Spleen (tissue), 11 donors: ENCODE measurements around the gene DDRGK1. TPM values are rescaled to one million over a fixed set of nuclear protein-coding genes. Genes with fewer than 3 reads are reported as not detected.

Source experiments
- DNase-seq: peaks from one replicate; pipeline ENCODE4 v3.0.0-alpha.2; 2020
- H3K27ac ChIP-seq, 8 donors: fragments of 200-600 bp; sonication (generic) in 7 of 8; 1 replicate in 4 of 8; 2 replicates in 4 of 8; pipeline versions ENCODE4 v1.5.0 to v1.8.0; 2016 to 2021; ENCODE audit warnings: inconsistent platforms in 4 of 8, mild to moderate bottlenecking in 4 of 8, moderate library complexity in 1 of 8
- H3K27me3 ChIP-seq, 7 donors: fragments of 200-600 bp; sonication (generic) in 6 of 7; replicated peaks in 1 of 7; 1 replicate in 4 of 7; 2 replicates in 3 of 7; pipeline versions ENCODE4 v1.5.0 to v1.8.0; 2016 to 2021; ENCODE audit warnings: inconsistent platforms in 3 of 7, mild to moderate bottlenecking in 1 of 7
- H3K36me3 ChIP-seq, 6 donors: fragments of 200-600 bp; sonication (generic) in 5 of 6; 1 replicate in 4 of 6; 2 replicates in 2 of 6; pipeline versions ENCODE4 v1.5.0 to v1.8.0; 2016 to 2021; ENCODE audit warnings: inconsistent platforms in 2 of 6
- H3K4me1 ChIP-seq, 6 donors: fragments of 200-600 bp; sonication (generic) in 5 of 6; 1 replicate in 3 of 6; 2 replicates in 3 of 6; pipeline versions ENCODE4 v1.5.0 to v1.8.0; 2016 to 2021; ENCODE audit warnings: inconsistent platforms in 3 of 6
- H3K4me3 ChIP-seq, 8 donors: fragments of 200-600 bp; sonication (generic) in 7 of 8; 1 replicate in 4 of 8; 2 replicates in 4 of 8; pipeline versions ENCODE4 v1.5.0 to v1.8.0; 2016 to 2021; ENCODE audit warnings: inconsistent platforms in 4 of 8, mild to moderate bottlenecking in 4 of 8, moderate library complexity in 2 of 8
- H3K9me3 ChIP-seq, 8 donors: fragments of 200-600 bp; sonication (generic) in 7 of 8; 1 replicate in 4 of 8; 2 replicates in 4 of 8; pipeline versions ENCODE4 v1.5.0 to v1.8.0; 2016 to 2021; ENCODE audit warnings: inconsistent platforms in 4 of 8
- POLR2A ChIP-seq, 3 donors: fragments of 450-650 bp; IDR thresholded peaks; one replicate each; pipeline ENCODE4 v1.5.1; 2017; ENCODE audit warnings: antibody characterized with exemption in 3 of 3, mild to moderate bottlenecking in 1 of 3
- POLR2AphosphoS5 ChIP-seq, 3 donors: sonication (generic); formaldehyde crosslinking; IDR thresholded peaks; one replicate each; pipeline ENCODE4 v1.5.1; 2017; ENCODE audit warnings: antibody characterized with exemption in 3 of 3
- WGBS, 5 donors: extraction: QIAGEN DNeasy Blood & Tissue Kit in 3 of 5; methylation state at CpG; one replicate each; pipeline versions ENCODE4 v1.1.5 to v1.1.7; 2013 to 2018; 5-methylcytosine and 5-hydroxymethylcytosine counted together
- intact Hi-C: fragments of 100-400 bp; cut with DNase I; formaldehyde crosslinking; loops from one replicate; pipeline ENCODE4 v1.15.0; 2023; ENCODE audit warnings: low total_unique reads
- polyA plus RNA-seq, 3 donors: library from polyadenylated mRNA; stranded (reverse); fragments of 200-250 nt; gene quantifications; one replicate each; pipeline ENCODE4 v1.2.1, GENCODE V29; 2013
- total RNA-seq, 7 donors: library from RNA; depleted of rRNA in 3 of 7; stranded (reverse); fragments of >200 nt in 3 of 7; fragmentation: NEBNext Ultra II Directional in 4 of 7; extraction: Animal tissue kit (Norgen Biotek cat#: 25700) in 4 of 7; gene quantifications; one replicate each; pipeline versions ENCODE4 v1.1.0 to v1.2.1, GENCODE V29; 2016 to 2021
- TF ChIP-seq, protein P1 (sequence below), 11 experiments: fragments of 200-600 bp in 7 of 11; fragments of 450-650 bp in 4 of 11; sonication (generic) in 4 of 11; IDR thresholded peaks in 8 of 11; conservative IDR thresholded peaks in 3 of 11; 1 replicate in 7 of 11; 2 replicates in 4 of 11; pipeline versions ENCODE4 v1.4.0 to v1.8.0; 2016 to 2021; ENCODE audit warnings: antibody characterized with exemption in 11 of 11, inconsistent platforms in 4 of 11, mild to moderate bottlenecking in 1 of 11
- donor health status: healthy with polysubstance abuse.
- donor health status: DM: no; HTN: no; CAD: no; lungs with moderate emphysema.
- donor health status: DM: no; HTN: no; CAD: no.
- donor health status: Bipolar disorder and iron deficiency.
- donor health status: healthy.
- donor health status: DM: no; HTN: no; CAD: no.
- donor health status: DM: yes; HTN: yes; CAD: no.

Gene DDRGK1
- total and polyA plus RNA-seq, 10 donors: 25.6 to 53.7 (median 42.2) TPM

DNA sequence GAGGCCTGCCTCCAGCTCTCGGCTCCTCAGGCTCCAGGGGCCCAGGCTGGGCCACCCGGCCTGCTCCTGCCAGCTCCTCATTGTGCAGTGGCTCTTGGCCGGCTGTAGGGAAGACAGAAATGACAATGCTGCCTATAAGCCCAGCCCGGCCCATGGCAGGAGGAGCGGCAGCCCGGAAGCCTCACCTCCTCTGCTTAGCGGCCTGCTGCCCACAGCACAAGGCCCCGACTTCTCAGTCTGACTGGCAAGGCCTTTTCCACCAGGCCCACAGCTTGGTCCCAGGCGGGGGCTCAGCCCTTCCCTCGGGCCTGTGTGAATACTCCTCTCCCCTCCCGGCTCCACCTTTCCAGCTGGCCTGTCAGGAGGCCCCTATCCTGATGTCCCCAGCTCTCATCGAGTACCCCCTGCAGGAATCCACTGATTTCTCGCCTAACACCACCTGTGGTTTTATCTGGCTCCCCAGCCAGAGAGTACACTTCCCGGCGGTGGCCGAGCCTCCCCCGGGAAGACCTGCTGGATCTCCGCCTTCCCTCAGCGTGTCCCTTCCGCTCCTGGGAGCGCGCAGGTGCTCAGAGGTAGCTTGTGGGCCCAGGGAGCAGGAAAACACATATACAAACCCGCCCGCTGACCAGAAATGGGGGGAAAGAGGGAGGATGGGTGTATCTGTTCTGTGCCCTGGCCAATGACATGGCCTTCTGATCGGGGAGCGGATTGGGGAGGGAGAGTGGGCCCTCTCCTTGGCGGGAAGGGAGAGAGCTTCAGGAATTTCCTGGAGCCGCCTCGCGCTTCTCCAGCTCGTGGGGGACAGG, 963 bp downstream of the DDRGK1 start:
- WGBS, 5 donors: 15 to 21% (median 15%) methylated on average over 28 to 31 of the region's 31 CpGs
- no peaks in the 10 kb centered on the region for H3K9me3 ChIP-seq
- no peaks in the 10 kb centered on the region for H3K27me3 ChIP-seq
- peak overlapping the region; percentile 44 to 96 (median 88) for H3K4me3 ChIP-seq
- peaks cover 15 to 32% (median 21%) of the 10 kb centered on the region in 6 donors for H3K4me1 ChIP-seq
- intact Hi-C loops: no loop called here
- TF ChIP-seq POLR2AphosphoS5 (IDR thresholded peaks at IDR 0.05): peak in 1 of 3 donors; percentile 6
- TF ChIP-seq, protein P1, sequence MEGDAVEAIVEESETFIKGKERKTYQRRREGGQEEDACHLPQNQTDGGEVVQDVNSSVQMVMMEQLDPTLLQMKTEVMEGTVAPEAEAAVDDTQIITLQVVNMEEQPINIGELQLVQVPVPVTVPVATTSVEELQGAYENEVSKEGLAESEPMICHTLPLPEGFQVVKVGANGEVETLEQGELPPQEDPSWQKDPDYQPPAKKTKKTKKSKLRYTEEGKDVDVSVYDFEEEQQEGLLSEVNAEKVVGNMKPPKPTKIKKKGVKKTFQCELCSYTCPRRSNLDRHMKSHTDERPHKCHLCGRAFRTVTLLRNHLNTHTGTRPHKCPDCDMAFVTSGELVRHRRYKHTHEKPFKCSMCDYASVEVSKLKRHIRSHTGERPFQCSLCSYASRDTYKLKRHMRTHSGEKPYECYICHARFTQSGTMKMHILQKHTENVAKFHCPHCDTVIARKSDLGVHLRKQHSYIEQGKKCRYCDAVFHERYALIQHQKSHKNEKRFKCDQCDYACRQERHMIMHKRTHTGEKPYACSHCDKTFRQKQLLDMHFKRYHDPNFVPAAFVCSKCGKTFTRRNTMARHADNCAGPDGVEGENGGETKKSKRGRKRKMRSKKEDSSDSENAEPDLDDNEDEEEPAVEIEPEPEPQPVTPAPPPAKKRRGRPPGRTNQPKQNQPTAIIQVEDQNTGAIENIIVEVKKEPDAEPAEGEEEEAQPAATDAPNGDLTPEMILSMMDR (IDR thresholded peaks at IDR 0.05 in 8 of 11, conservative IDR thresholded peaks at IDR 0.05 in 3 of 11): no peak
- H3K27ac ChIP-seq: peak overlapping the region; percentile 70 to 95 (median 93)
- peak; percentile 83 for DNase-seq
- H3K36me3 ChIP-seq: peaks cover 0 to 43% (median 27%) of the 10 kb centered on the region in 6 donors

DNA sequence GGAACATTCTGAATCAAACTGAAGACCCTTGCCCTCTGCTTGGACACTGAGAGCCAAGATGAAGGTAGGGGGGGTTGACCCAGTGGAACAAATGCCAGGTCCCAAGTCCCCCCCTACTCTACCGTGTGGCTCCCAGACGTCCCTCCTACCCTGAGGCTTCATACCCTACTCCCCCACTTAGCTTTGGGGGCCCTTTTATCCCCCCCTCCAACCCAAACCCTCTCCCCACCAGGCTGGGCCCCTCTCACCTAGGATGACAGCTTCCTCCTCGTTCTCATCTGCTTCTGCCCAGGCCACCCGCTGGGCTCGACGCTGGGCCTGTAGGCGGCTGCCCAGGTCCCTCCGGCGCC, 1.5 kb downstream of the DDRGK1 start:
- TF ChIP-seq, protein P1 (IDR thresholded peaks at IDR 0.05 in 8 of 11, conservative IDR thresholded peaks at IDR 0.05 in 3 of 11): no peak
- Histone ChIP-seq H3K36me3 (peaks cover 0 to 49% (median 31%) of the 10 kb centered on the region in 6 donors), H3K27me3 (no peaks in the 10 kb centered on the region), H3K4me1 (peaks cover 12 to 26% (median 18%) of the 10 kb centered on the region in 6 donors), H3K9me3 (no peaks in the 10 kb centered on the region), H3K27ac (peak overlapping the region in 5 of 8 donors; percentile 6 to 95 (median 94)), H3K4me3 (peak overlapping the region in 7 of 8 donors; percentile 44 to 96 (median 87))
- intact Hi-C loops: no loop called here
- 68 to 81% (median 69%) methylated on average over 8 to 9 of the region's 9 CpGs for WGBS, 5 donors
- no peak for DNase-seq

DNA sequence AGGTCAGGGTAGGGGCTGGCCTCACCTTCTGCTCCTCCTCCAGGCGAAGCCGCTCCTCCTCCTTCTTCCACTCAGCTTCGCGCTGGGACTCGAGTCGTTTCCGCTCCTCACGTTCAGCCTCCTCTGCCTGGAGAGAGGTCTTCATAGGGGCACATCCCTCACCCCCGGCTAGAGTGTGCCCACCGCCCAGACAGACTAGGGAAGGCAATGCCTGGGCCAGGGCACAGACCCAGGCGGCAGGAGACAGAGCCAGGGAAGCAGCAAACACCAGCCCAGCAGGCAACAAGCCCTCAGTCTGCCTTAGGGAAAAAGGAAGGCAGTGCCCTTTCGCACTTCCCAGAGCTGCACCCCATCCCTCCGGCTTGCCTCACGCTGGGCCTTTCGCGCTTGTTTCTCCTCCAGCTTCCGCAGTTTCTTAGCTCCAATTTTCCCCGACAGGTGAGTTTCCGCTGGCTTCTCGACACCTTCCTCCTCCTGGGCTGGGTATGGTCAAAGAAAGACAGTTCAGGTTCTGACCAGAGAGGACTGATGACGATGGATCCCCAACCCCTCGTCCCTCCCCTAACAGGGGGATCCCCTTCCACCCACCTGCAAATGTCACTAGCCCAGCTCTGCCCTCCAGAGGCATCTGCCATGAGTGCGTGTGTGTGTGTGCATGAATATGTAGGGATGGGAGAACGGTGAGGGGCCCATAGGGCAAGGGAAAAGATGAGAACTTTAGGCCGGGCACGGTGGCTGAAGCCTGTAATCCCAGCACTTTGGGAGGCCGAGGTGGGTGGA, 4.3 kb downstream of the DDRGK1 start:
- H3K9me3 ChIP-seq: no peaks in the 10 kb centered on the region

More for the DNA sequence above, 4.3 kb downstream of the DDRGK1 start:
- peak; percentile 63 for DNase-seq
- Histone ChIP-seq H3K4me1 (peaks cover 12 to 24% (median 18%) of the 10 kb centered on the region in 6 donors), H3K4me3 (no peak overlapping the region), H3K27me3 (no peaks in the 10 kb centered on the region), H3K27ac (no peak overlapping the region), H3K36me3 (peaks cover 0 to 77% (median 53%) of the 10 kb centered on the region in 6 donors)
- TF ChIP-seq POLR2A (IDR thresholded peaks at IDR 0.05): no peak
- TF ChIP-seq, protein P1 (IDR thresholded peaks at IDR 0.05 in 8 of 11, conservative IDR thresholded peaks at IDR 0.05 in 3 of 11): no peak
- no peak for TF ChIP-seq POLR2AphosphoS5 (IDR thresholded peaks at IDR 0.05)
- WGBS, 5 donors: 92 to 95% (median 93%) methylated on average over 27 of the region's 27 CpGs
- intact Hi-C loops: no loop called here
